ENCODE results near the gene SMURF1. TPM values are rescaled to one million over a fixed set of nuclear protein-coding genes. Genes with fewer than 3 reads are reported as not detected.

The SMURF1 gene
- total RNA-seq, 4 donors from 2014 or later, result 19.1 to 27.4 (median 23.9) TPM

- no peaks in the 10 kb centered on the region for H3K36me3 ChIP-seq
- H3K4me1 ChIP-seq, result no peaks in the 10 kb centered on the region
- TF ChIP-seq POLR2AphosphoS5 (IDR thresholded peaks at IDR 0.05) (no peak), POLR2A (IDR thresholded peaks at IDR 0.05; ENCODE audit: low read depth) (no peak), EP300 (IDR thresholded peaks at IDR 0.05) (no peak), CTCF (IDR thresholded peaks at IDR 0.05) (no peak)
- no peak overlapping the region for H3K27ac ChIP-seq (replicated peaks in 1 of 4)
- no peaks in the 10 kb centered on the region for H3K9me3 ChIP-seq
- DNase-seq (ENCODE audit: extremely low spot score), result no peak
- intact Hi-C loops (cut with DNase I), result no loop called here
- H3K27me3 ChIP-seq, result no peaks in the 10 kb centered on the region
- no peak overlapping the region for H3K4me3 ChIP-seq
Measured at GRCh38 chr7:99156649-99157048, 12.7 kb upstream of the SMURF1 start.

GRCh38 chr7:99155211-99155610 lies 11.3 kb upstream of the SMURF1 start:
- Histone ChIP-seq H3K9me3 (no peaks in the 10 kb centered on the region), H3K36me3 (no peaks in the 10 kb centered on the region), H3K27me3 (no peaks in the 10 kb centered on the region), H3K27ac (replicated peaks in 1 of 4) (no peak overlapping the region), H3K4me3 (no peak overlapping the region), H3K4me1 (no peaks in the 10 kb centered on the region)
- TF ChIP-seq EP300 (IDR thresholded peaks at IDR 0.05) (no peak), POLR2AphosphoS5 (IDR thresholded peaks at IDR 0.05) (no peak), CTCF (IDR thresholded peaks at IDR 0.05) (no peak), POLR2A (IDR thresholded peaks at IDR 0.05; ENCODE audit: low read depth) (no peak)
- DNase-seq (ENCODE audit: extremely low spot score), result peak; percentile 14
- intact Hi-C loops (cut with DNase I), result no loop called here
- 68% methylated on average over 1 of the region's 1 CpG for WGBS

DNA sequence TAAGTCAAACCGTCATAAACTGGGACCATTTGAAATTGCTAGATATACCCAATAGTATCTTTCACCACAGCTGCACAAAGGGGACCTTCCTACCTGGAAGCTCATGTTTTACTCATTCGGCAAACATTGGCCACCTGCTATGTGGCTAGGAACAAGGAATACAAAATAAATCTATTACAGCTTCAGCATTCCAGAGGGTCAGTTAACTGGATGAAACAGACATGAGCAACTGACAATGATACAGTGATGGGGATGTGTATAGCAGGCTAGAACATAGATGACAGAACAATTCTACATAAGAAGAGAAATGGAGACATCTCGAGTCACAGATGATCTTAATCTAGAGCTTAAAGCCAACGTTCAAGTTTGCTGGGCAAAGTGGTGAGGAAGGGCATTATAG lies 3.1 kb upstream of the SMURF1 start:
- Histone ChIP-seq H3K4me1 (peaks cover 13 to 20% (median 19%) of the 10 kb centered on the region in 4 donors), H3K4me3 (no peak overlapping the region), H3K9me3 (no peaks in the 10 kb centered on the region), H3K27me3 (no peaks in the 10 kb centered on the region), H3K36me3 (no peaks in the 10 kb centered on the region), H3K27ac (replicated peaks in 1 of 4) (no peak overlapping the region)
- intact Hi-C loops (cut with DNase I), result no loop called here
- 82% methylated on average over 4 of the region's 4 CpGs for WGBS
- TF ChIP-seq POLR2A (IDR thresholded peaks at IDR 0.05; ENCODE audit: low read depth), result no peak
- TF ChIP-seq POLR2AphosphoS5 (IDR thresholded peaks at IDR 0.05), result no peak
- TF ChIP-seq EP300 (IDR thresholded peaks at IDR 0.05), result no peak
- TF ChIP-seq CTCF (IDR thresholded peaks at IDR 0.05), result no peak
- DNase-seq (ENCODE audit: extremely low spot score), result no peak

DNA sequence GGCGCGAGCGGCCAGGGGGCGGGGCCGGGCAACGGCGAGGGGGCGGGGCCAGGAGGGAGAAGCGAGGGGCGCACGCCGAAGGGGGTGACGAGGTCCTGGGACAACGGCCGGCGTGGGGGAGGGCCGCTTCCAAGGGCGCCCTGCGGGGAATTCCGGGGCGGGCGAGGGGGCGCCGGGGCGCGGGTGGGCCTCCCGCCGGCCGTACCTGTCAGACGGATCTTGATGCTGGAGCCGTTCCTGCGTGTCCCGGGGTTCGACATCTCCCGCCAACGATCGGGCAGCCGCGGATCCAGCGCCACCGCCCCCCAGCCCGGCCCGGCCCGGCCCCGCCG lies 421 bp downstream of the SMURF1 start:
- no peak for DNase-seq (ENCODE audit: extremely low spot score)
- intact Hi-C loops (cut with DNase I), result loop anchor here (5.0 kb wide), 2 partner anchors 101 to 169 kb away; no protein-coding TSS in a partner anchor
- TF ChIP-seq EP300 (IDR thresholded peaks at IDR 0.05) (no peak), POLR2A (IDR thresholded peaks at IDR 0.05; ENCODE audit: low read depth) (no peak), POLR2AphosphoS5 (IDR thresholded peaks at IDR 0.05) (no peak), CTCF (IDR thresholded peaks at IDR 0.05) (no peak)
- Histone ChIP-seq H3K4me1 (peaks cover 29 to 52% (median 51%) of the 10 kb centered on the region in 4 donors), H3K27me3 (no peaks in the 10 kb centered on the region), H3K27ac (replicated peaks in 1 of 4) (peak overlapping the region; percentile 97 to 100 (median 99)), H3K9me3 (no peaks in the 10 kb centered on the region), H3K4me3 (peak overlapping the region; percentile 80 to 99 (median 94)), H3K36me3 (no peaks in the 10 kb centered on the region)
- 0% methylated on average over 5 of the region's 46 CpGs for WGBS

All from esophagus muscularis mucosa (tissue), 4 donors.